HFF-Myc (cell line): Measurements from ENCODE around the gene ELF4.

Experiments
- DNase-seq: peaks from one replicate; pipeline ENCODE4 v3.0.0-alpha.2; 2011; ENCODE audit warnings: low read depth; ENCODE audit errors: extremely low read depth
- H3K4me3 ChIP-seq: replicated peaks from 2 replicates; pipeline ENCODE4 v1.5.1; 2011; ENCODE audit warnings: low read depth, mild to moderate bottlenecking, control low read depth, low read length
- CTCF ChIP-seq: IDR thresholded peaks from 2 replicates; pipeline ENCODE4 v1.5.1; 2012; ENCODE audit warnings: mild to moderate bottlenecking, low read depth, low read length, control low read depth; ENCODE audit errors: missing control alignments

ELF4 gene

GRCh38 chrX:130084631-130085237 is 25.6 kb downstream of the ELF4 start:
- no peak for DNase-seq
- no peak for TF ChIP-seq CTCF
- no peak overlapping the region for H3K4me3 ChIP-seq

DNA sequence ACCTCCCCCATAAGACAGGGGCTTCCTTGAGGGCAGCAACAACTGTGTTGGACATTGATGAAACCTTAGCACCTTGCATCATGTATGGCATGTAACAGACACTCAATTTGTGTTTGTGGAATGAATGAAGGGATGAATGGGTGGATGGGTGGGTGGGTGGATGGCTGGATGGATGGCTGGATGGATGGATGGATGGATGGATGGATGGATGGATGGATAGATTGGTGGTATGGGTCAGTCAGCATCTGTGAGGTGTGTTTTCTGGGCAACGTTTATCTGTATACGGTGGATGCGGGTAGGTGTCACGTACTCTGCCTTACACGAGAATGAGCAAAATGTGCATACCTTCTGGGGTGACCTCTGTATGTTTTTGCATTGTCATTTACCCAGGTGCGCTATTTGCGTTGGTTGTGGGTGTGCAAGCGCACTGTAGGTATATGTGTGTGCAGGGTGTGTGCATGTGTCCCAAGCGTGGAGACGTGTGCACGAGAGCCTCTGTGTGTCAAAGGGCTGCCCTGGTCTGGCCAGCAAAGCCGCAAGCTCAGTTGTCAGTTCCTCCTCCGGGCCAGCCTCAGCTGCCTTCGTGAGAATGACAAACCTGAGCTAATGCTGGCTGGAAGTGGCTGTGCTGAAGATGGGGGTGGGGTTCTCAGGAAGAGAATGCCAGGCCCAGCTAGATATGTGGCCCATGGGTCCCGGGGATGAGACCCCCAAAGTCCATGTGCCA is 26.5 kb downstream of the ELF4 start:
- no peak for DNase-seq
- no peak for TF ChIP-seq CTCF
- H3K4me3 ChIP-seq, result no peak overlapping the region

DNA sequence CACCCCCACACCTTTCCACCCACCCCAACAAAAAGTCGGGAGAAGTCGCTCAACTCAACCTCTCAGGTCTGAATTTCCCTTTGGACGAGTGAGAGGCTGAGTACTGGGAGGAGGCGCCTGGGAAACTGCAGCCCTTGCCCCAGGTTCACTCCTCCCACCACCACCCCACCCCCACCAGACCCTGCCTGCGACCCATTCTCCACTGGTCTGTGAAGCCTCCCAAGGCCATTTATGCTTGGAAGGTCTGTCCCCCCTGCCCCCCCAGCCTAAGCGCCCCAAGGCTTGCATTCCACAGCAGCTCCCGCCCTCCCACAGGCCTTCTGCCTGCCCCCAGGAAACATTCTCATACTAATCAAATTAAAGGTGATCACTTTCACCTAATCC is 27.2 kb downstream of the ELF4 start:
- no peak for TF ChIP-seq CTCF
- DNase-seq, result no peak
- no peak overlapping the region for H3K4me3 ChIP-seq

GRCh38 chrX:130082244-130083106 is 27.8 kb downstream of the ELF4 start:
- no peak for TF ChIP-seq CTCF
- DNase-seq, result no peak
- H3K4me3 ChIP-seq, result no peak overlapping the region

- TF ChIP-seq CTCF, result no peak
- H3K4me3 ChIP-seq, result no peak overlapping the region
- DNase-seq, result no peak
These were observed 28.8 kb downstream of the ELF4 start for GRCh38 chrX:130081421-130082045.

DNA sequence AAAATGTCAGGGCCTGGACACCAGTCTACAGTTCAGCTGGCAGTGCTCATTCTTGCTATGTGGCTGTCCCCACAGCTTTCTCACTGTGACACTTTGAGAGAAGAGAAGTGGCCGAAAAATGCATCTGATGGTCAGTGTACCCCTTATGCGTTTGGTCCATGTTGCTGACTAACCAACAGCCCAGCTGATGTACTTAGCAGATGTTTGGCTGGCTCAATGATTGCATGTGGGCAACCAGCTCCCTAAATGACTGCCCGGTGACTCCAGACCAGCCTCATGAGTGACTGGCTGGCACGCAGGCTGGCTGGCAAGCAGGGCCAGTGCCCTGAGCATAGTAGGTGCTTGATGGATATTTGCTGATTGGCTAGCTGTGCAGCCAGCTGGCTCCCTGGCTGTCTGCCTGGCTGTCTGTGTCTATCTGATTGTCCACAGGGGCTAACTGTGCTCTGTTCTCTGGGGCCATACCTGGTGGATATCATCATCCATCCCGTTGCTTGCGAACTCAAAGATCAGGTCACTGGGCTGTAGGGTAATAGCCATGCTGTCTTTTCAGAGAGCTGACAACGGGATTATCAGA is 29.4 kb downstream of the ELF4 start:
- no peak for TF ChIP-seq CTCF
- no peak for DNase-seq
- H3K4me3 ChIP-seq, result no peak overlapping the region
